ENCODE results near the gene AJAP1. TPM values are rescaled to one million over a fixed set of nuclear protein-coding genes. Genes with fewer than 3 reads are reported as not detected.

Gene AJAP1
- total RNA-seq, 1 experiment from 2014 or later = not detected

GRCh38 chr1:4773226-4773625 lies 118.8 kb downstream of the AJAP1 start:
- H3K27me3 ChIP-seq = peaks cover 24% of the 10 kb centered on the region; the same call in 1 of the 2 replicates
- H3K9me3 ChIP-seq (replicated peaks) = no peaks in the 10 kb centered on the region
- H3K36me3 ChIP-seq = no peaks in the 10 kb centered on the region

GRCh38 chr1:4775506-4775905 lies 121.1 kb downstream of the AJAP1 start:
- Histone ChIP-seq H3K27ac (no peak overlapping the region), H3K4me1 (no peaks in the 10 kb centered on the region), H3K27me3 (peaks cover 16% of the 10 kb centered on the region; the same call in 1 of the 2 replicates), H3K36me3 (no peaks in the 10 kb centered on the region), H3K9me3 (replicated peaks) (no peaks in the 10 kb centered on the region), H3K4me3 (no peak overlapping the region)
- DNase-seq = no peak

More at GRCh38 chr1:4773226-4773625, 118.8 kb downstream of the AJAP1 start:
- Histone ChIP-seq H3K4me3 (no peak overlapping the region), H3K4me1 (no peaks in the 10 kb centered on the region), H3K27ac (no peak overlapping the region)
- DNase-seq = no peak

- H3K9me3 ChIP-seq (replicated peaks) = no peaks in the 10 kb centered on the region
- H3K27ac ChIP-seq = no peak overlapping the region
- H3K4me3 ChIP-seq = no peak overlapping the region
- DNase-seq = peak in 1 of 2 experiments; percentile 35
- no peaks in the 10 kb centered on the region for H3K4me1 ChIP-seq
- H3K27me3 ChIP-seq = peaks cover 24% of the 10 kb centered on the region; the same call in 1 of the 2 replicates
- H3K36me3 ChIP-seq = no peaks in the 10 kb centered on the region
These were observed 123.6 kb downstream of the AJAP1 start for GRCh38 chr1:4778056-4778455.

GRCh38 chr1:4781646-4782045 lies 127.2 kb downstream of the AJAP1 start:
- Histone ChIP-seq H3K27ac (no peak overlapping the region), H3K4me3 (no peak overlapping the region), H3K4me1 (no peaks in the 10 kb centered on the region), H3K36me3 (no peaks in the 10 kb centered on the region), H3K27me3 (peaks cover 25% of the 10 kb centered on the region; the same call in 1 of the 2 replicates), H3K9me3 (replicated peaks) (no peaks in the 10 kb centered on the region)
- DNase-seq = no peak

- DNase-seq = no peak
- Histone ChIP-seq H3K9me3 (replicated peaks) (no peaks in the 10 kb centered on the region), H3K27ac (no peak overlapping the region), H3K36me3 (no peaks in the 10 kb centered on the region), H3K4me3 (no peak overlapping the region), H3K4me1 (no peaks in the 10 kb centered on the region), H3K27me3 (peaks cover 34% of the 10 kb centered on the region; the same call in 1 of the 2 replicates)
These were observed 130.4 kb downstream of the AJAP1 start for GRCh38 chr1:4784761-4785160.

GRCh38 chr1:4786055-4786454 lies 131.6 kb downstream of the AJAP1 start:
- H3K27me3 ChIP-seq = peaks cover 38% of the 10 kb centered on the region; the same call in 1 of the 2 replicates
- H3K4me1 ChIP-seq = no peaks in the 10 kb centered on the region
- no peak for DNase-seq
- no peak overlapping the region for H3K27ac ChIP-seq
- H3K9me3 ChIP-seq (replicated peaks) = no peaks in the 10 kb centered on the region
- no peak overlapping the region for H3K4me3 ChIP-seq
- H3K36me3 ChIP-seq = no peaks in the 10 kb centered on the region

GRCh38 chr1:4787551-4787950 lies 133.1 kb downstream of the AJAP1 start:
- Histone ChIP-seq H3K4me1 (no peaks in the 10 kb centered on the region), H3K27me3 (peaks cover 34% of the 10 kb centered on the region; the same call in 1 of the 2 replicates), H3K36me3 (no peaks in the 10 kb centered on the region), H3K4me3 (no peak overlapping the region), H3K9me3 (replicated peaks) (no peaks in the 10 kb centered on the region), H3K27ac (no peak overlapping the region)
- DNase-seq = no peak

GRCh38 chr1:4792565-4792964 lies 138.2 kb downstream of the AJAP1 start:
- H3K36me3 ChIP-seq = no peaks in the 10 kb centered on the region
- no peak for DNase-seq
- peaks cover 35% of the 10 kb centered on the region for H3K27me3 ChIP-seq
- H3K27ac ChIP-seq = no peak overlapping the region
- no peak overlapping the region for H3K4me3 ChIP-seq
- H3K4me1 ChIP-seq = no peaks in the 10 kb centered on the region
- H3K9me3 ChIP-seq (replicated peaks) = no peaks in the 10 kb centered on the region

- Histone ChIP-seq H3K27ac (no peak overlapping the region), H3K9me3 (replicated peaks) (no peaks in the 10 kb centered on the region), H3K4me3 (no peak overlapping the region), H3K4me1 (no peaks in the 10 kb centered on the region), H3K36me3 (no peaks in the 10 kb centered on the region), H3K27me3 (peaks cover 31% of the 10 kb centered on the region)
- DNase-seq = no peak
These were observed 139.8 kb downstream of the AJAP1 start for GRCh38 chr1:4794020-4794780.

- H3K36me3 ChIP-seq = no peaks in the 10 kb centered on the region
- no peak overlapping the region for H3K4me3 ChIP-seq
- peaks cover 23% of the 10 kb centered on the region for H3K27me3 ChIP-seq
- no peak overlapping the region for H3K27ac ChIP-seq
- no peaks in the 10 kb centered on the region for H3K9me3 ChIP-seq (replicated peaks)
- no peaks in the 10 kb centered on the region for H3K4me1 ChIP-seq
- peak in 1 of 2 experiments; percentile 32 for DNase-seq
These were observed 142.0 kb downstream of the AJAP1 start for GRCh38 chr1:4796161-4797015.

- no peaks in the 10 kb centered on the region for H3K9me3 ChIP-seq (replicated peaks)
- no peak for DNase-seq
- no peaks in the 10 kb centered on the region for H3K36me3 ChIP-seq
- H3K4me3 ChIP-seq = no peak overlapping the region
- H3K27me3 ChIP-seq = peaks cover 20% of the 10 kb centered on the region
- H3K27ac ChIP-seq = no peak overlapping the region
- no peaks in the 10 kb centered on the region for H3K4me1 ChIP-seq
These were observed 142.6 kb downstream of the AJAP1 start for GRCh38 chr1:4797016-4797410.

- Histone ChIP-seq H3K27me3 (peaks cover 20% of the 10 kb centered on the region), H3K27ac (no peak overlapping the region), H3K9me3 (replicated peaks) (no peaks in the 10 kb centered on the region), H3K4me1 (no peaks in the 10 kb centered on the region), H3K4me3 (no peak overlapping the region), H3K36me3 (no peaks in the 10 kb centered on the region)
- DNase-seq = no peak
These were observed 143.0 kb downstream of the AJAP1 start for GRCh38 chr1:4797429-4797828.

- no peak for DNase-seq
- no peak overlapping the region for H3K27ac ChIP-seq
- no peak overlapping the region for H3K4me3 ChIP-seq
- H3K27me3 ChIP-seq = peaks cover 8% of the 10 kb centered on the region
- no peaks in the 10 kb centered on the region for H3K36me3 ChIP-seq
- no peaks in the 10 kb centered on the region for H3K9me3 ChIP-seq (replicated peaks)
- no peaks in the 10 kb centered on the region for H3K4me1 ChIP-seq
These were observed 146.9 kb downstream of the AJAP1 start for GRCh38 chr1:4801192-4801924.

GRCh38 chr1:4802024-4802423 lies 147.6 kb downstream of the AJAP1 start:
- Histone ChIP-seq H3K27ac (no peak overlapping the region), H3K4me3 (no peak overlapping the region), H3K27me3 (peaks cover 7% of the 10 kb centered on the region), H3K36me3 (no peaks in the 10 kb centered on the region), H3K4me1 (no peaks in the 10 kb centered on the region), H3K9me3 (replicated peaks) (no peaks in the 10 kb centered on the region)
- no peak for DNase-seq
